GM23338 (cell line): Measurements from ENCODE around the gene CIC. TPM values are rescaled to one million over a fixed set of nuclear protein-coding genes. Genes with fewer than 3 reads are reported as not detected.

Experiments
- CTCF ChIP-seq, 2 experiments: fragments of 200-600 bp in 1 of 2; sonication (generic) in 1 of 2; conservative IDR thresholded peaks; 2 replicates each; pipeline versions ENCODE4 v1.5.1 to v1.6.1; 2016 to 2017; ENCODE audit warnings: antibody characterized with exemption in 2 of 2, low read depth in 2 of 2, mild to moderate bottlenecking in 2 of 2, moderate library complexity in 1 of 2
- ETS1 ChIP-seq: IDR thresholded peaks from 2 replicates; pipeline ENCODE4 v1.6.1; 2016; ENCODE audit warnings: antibody characterized with exemption
- EZH2 ChIP-seq: fragments of 200-600 bp; sonication (generic); IDR thresholded peaks from one replicate; pipeline ENCODE4 v1.8.0; 2017; ENCODE audit warnings: antibody characterized with exemption, mild to moderate bottlenecking, low read depth; ENCODE audit not compliant: unreplicated experiment
- ZNF462 ChIP-seq: fragments of 250-450 bp; sonication (Bioruptor Pico); IDR thresholded peaks from 2 replicates; pipeline ENCODE4 v1.5.0; 2020; ENCODE audit warnings: mild to moderate bottlenecking, moderate library complexity
- polyA plus RNA-seq: library from polyadenylated mRNA; unstranded; fragments of >200 nt; fragmentation: Nextera tagmentation; extraction: Ambion mirVana; gene quantifications from 2 replicates; pipeline ENCODE4 v1.2.1, GENCODE V29; 2016
- total RNA-seq: library from RNA; depleted of rRNA; stranded (reverse); fragments of >200 nt; shearing (Covaris generic); gene quantifications from 2 replicates; pipeline ENCODE4 v1.2.3, GENCODE V29; 2014

The CIC gene
- total and polyA plus RNA-seq, 2 experiments from 2014 or later, result 13.2 to 42.0 TPM

- no peak for TF ChIP-seq ZNF462 (CRISPR knock-in tag)
- no peak for TF ChIP-seq ETS1
- TF ChIP-seq EZH2, result no peak
- TF ChIP-seq CTCF (conservative IDR thresholded peaks at IDR 0.05; ENCODE audit: low read depth in 2 of 2), result no peak
These were observed 17.4 kb downstream of the CIC start (continued) for GRCh38 chr19:42286349-42287016.
